SK-N-SH (cell line): ENCODE results near the gene GCNT3. TPM values are rescaled to one million over a fixed set of nuclear protein-coding genes. Genes with fewer than 3 reads are reported as not detected.
"Not testable (repeated sequence)": the region's sequence is repeated elsewhere in the genome, so short reads cannot be mapped to it uniquely, and the experiment has no call there.

ENCODE experiments used
- CTCF ChIA-PET: fragments of 300-600, 350-600 bp; formaldehyde crosslinking; extraction: SDS; loops from one replicate; lab custom pipeline; 2021; lab: Yijun Ruan, JAX
- POLR2A ChIA-PET: fragments of 350-600 bp; sonication (Branson Sonifier 250); formaldehyde crosslinking; extraction: SDS; loops from one replicate; lab custom pipeline; 2020; ENCODE audit warnings: antibody characterized with exemption, inconsistent platforms; lab: Yijun Ruan, JAX
- DNase-seq: peaks from one replicate; pipeline ENCODE4 v3.0.0; 2012
- H2AFZ ChIP-seq: fragments of 200-600 bp; sonication (generic); 2 replicates; pipeline ENCODE4 v1.8.1; 2016; ENCODE audit warnings: antibody characterized with exemption, mild to moderate bottlenecking, low read depth
- H3F3A ChIP-seq: fragments of 200-600 bp; sonication (generic); replicated peaks from 2 replicates; pipeline ENCODE3; 2016; ENCODE audit warnings: antibody characterized with exemption, mild to moderate bottlenecking; ENCODE audit not compliant: insufficient read depth
- H3K27ac ChIP-seq, 2 experiments: fragments of 200-500 bp in 1 of 2; fragments of 200-600 bp in 1 of 2; sonication (Bioruptor generic) in 1 of 2; sonication (generic), shearing (Covaris generic) in 1 of 2; 2 replicates each; pipeline versions ENCODE4 v1.5.1 to v1.6.1; 2014 to 2016; ENCODE audit warnings: low read depth in 2 of 2, inconsistent platforms in 1 of 2, low read length in 1 of 2, mild to moderate bottlenecking in 1 of 2, mixed read lengths in 1 of 2
- H3K27me3 ChIP-seq: fragments of 200-600 bp; sonication (generic), shearing (Covaris generic); 2 replicates; pipeline ENCODE4 v1.6.1; 2016; ENCODE audit warnings: mixed run types; ENCODE audit not compliant: insufficient read depth
- H3K36me3 ChIP-seq, 2 experiments: fragments of 200-500 bp in 1 of 2; fragments of 200-600 bp in 1 of 2; sonication (Bioruptor generic) in 1 of 2; sonication (generic) in 1 of 2; replicated peaks in 1 of 2; 2 replicates each; pipeline versions ENCODE3 to v1.5.1; 2014 to 2016; ENCODE audit warnings: low read length in 1 of 2, mild to moderate bottlenecking in 1 of 2; ENCODE audit not compliant: insufficient read depth in 2 of 2, control insufficient read depth in 1 of 2
- H3K4me1 ChIP-seq, 2 experiments: fragments of 200-500 bp in 1 of 2; fragments of 200-600 bp in 1 of 2; sonication (Bioruptor generic) in 1 of 2; sonication (generic), shearing (Covaris generic) in 1 of 2; 2 replicates each; pipeline versions ENCODE4 v1.5.1 to v1.6.1; 2014 to 2016; ENCODE audit warnings: low read depth in 1 of 2, low read length in 1 of 2, mixed run types in 1 of 2; ENCODE audit not compliant: insufficient read depth in 2 of 2, control insufficient read depth in 1 of 2
- H3K4me2 ChIP-seq: fragments of 200-600 bp; sonication (generic), shearing (Covaris generic); 2 replicates; pipeline ENCODE4 v1.6.1; 2017; ENCODE audit warnings: mixed run types
- H3K4me3 ChIP-seq, 2 experiments: fragments of 200-500 bp in 1 of 2; fragments of 200-600 bp in 1 of 2; sonication (Bioruptor generic) in 1 of 2; sonication (generic), shearing (Covaris generic) in 1 of 2; 2 replicates each; pipeline versions ENCODE4 v1.5.1 to v1.8.1; 2014 to 2016; ENCODE audit warnings: low read depth in 2 of 2, inconsistent platforms in 1 of 2, low read length in 1 of 2, mild to moderate bottlenecking in 1 of 2, mixed read lengths in 1 of 2, moderate library complexity in 1 of 2
- H3K79me2 ChIP-seq: fragments of 200-600 bp; sonication (generic); 2 replicates; pipeline ENCODE4 v1.8.1; 2017; ENCODE audit warnings: mild to moderate bottlenecking; ENCODE audit not compliant: insufficient read depth
- H3K9ac ChIP-seq: fragments of 200-600 bp; sonication (generic); 2 replicates; pipeline ENCODE4 v1.6.1; 2017; ENCODE audit warnings: mixed run types
- H3K9me2 ChIP-seq: fragments of 200-600 bp; sonication (generic); 2 replicates; pipeline ENCODE4 v1.6.1; 2017; ENCODE audit warnings: mixed run types
- H3K9me3 ChIP-seq: fragments of 200-600 bp; sonication (generic); 2 replicates; pipeline ENCODE4 v1.6.1; 2017; ENCODE audit warnings: mixed run types, mild to moderate bottlenecking, moderate library complexity
- H4K20me1 ChIP-seq: fragments of 200-600 bp; sonication (generic); 2 replicates; pipeline ENCODE4 v1.6.1; 2017; ENCODE audit warnings: mild to moderate bottlenecking, mixed run types; ENCODE audit not compliant: insufficient read depth
- ELF1 ChIP-seq: IDR thresholded peaks from 2 replicates; pipeline ENCODE4 v1.4.0; 2012
- EZH2phosphoT487 ChIP-seq: fragments of 200-600 bp; sonication (generic); IDR thresholded peaks from 2 replicates; pipeline ENCODE4 v1.6.1; 2017; ENCODE audit warnings: low read depth, mixed run types, mild to moderate bottlenecking, antibody characterized with exemption, moderate library complexity, borderline replicate concordance
- RFX5 ChIP-seq: IDR thresholded peaks from 2 replicates; pipeline ENCODE4 v1.6.1; 2012; ENCODE audit warnings: mild to moderate bottlenecking, improper control_type of control experiment, low read length
- SMC3 ChIP-seq: IDR thresholded peaks from 2 replicates; pipeline ENCODE4 v1.6.1; 2012; ENCODE audit warnings: low read depth, low read length, improper control_type of control experiment
- TAF1 ChIP-seq: IDR thresholded peaks from 2 replicates; pipeline ENCODE4 v1.6.1; 2012; ENCODE audit warnings: low read depth, mild to moderate bottlenecking, low read length, moderate library complexity, borderline replicate concordance
- WGBS: methylation state at CpG from one replicate; pipeline ENCODE4 v1.1.6; 2017; ENCODE audit warnings: low lambda C conversion rate; 5-methylcytosine and 5-hydroxymethylcytosine counted together
- polyA plus RNA-seq, 3 experiments: library from polyadenylated mRNA; depleted of rRNA; stranded (reverse); fragments of >200 nt; gene quantifications; 2 replicates each; pipeline ENCODE4 v1.2.3, GENCODE V29; 2012
- TF ChIP-seq, protein P1 (sequence below): IDR thresholded peaks from 2 replicates; pipeline ENCODE4 v1.4.0; 2012; ENCODE audit warnings: low read depth

Gene GCNT3
- polyA plus RNA-seq, 1 of the 3 experiments (the other 2 are of a cell fraction): not detected

DNA sequence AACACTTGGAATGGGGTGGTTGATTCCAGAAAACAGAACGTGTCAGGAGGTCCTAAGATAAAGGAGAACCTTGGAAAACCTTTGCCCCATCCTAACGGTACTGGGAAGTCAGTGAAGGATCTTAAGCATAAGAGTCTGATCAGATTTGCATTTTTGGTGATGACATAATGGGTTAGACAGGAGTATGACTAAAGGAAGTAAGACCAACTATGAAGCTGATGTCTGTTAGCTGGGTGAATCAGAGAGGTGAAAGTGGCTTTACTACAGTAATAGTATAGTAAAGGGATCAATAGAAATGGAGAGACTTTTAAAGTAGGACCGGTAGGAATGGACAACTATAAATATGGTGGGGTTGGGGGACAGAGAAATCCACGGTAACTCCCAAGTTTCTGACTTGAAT is 33.2 kb downstream of the GCNT3 start:
- POLR2A ChIA-PET: no interaction called here
- H3K9ac ChIP-seq: no peak overlapping the region
- no peak for TF ChIP-seq SMC3
- TF ChIP-seq, all 33 proteins: peak for 0
- 91% methylated on average over 4 of the region's 4 CpGs for WGBS
- no peaks in the 10 kb centered on the region for H3K9me3 ChIP-seq
- peaks cover 37% of the 10 kb centered on the region for H3K79me2 ChIP-seq
- H3K9me2 ChIP-seq: no peaks in the 10 kb centered on the region
- DNase-seq: no peak
- no peak overlapping the region for H3K27ac ChIP-seq
- no peak overlapping the region for H2AFZ ChIP-seq
- H3K4me3 ChIP-seq: no peak overlapping the region
- H3F3A ChIP-seq: peaks cover 16% of the 10 kb centered on the region
- H4K20me1 ChIP-seq: peaks cover 3% of the 10 kb centered on the region; the same call in 1 of the 2 replicates
- CTCF ChIA-PET: interaction anchor here (0.9 to 1.1 kb wide), 2 partner anchors 9 to 116 kb away, joined by 3 to 4 read pairs; no protein-coding TSS in a partner anchor
- peaks cover 49 to 72% of the 10 kb centered on the region in 2 experiments for H3K36me3 ChIP-seq
- H3K4me1 ChIP-seq: no peaks in the 10 kb centered on the region
- H3K4me2 ChIP-seq: no peak overlapping the region
- H3K27me3 ChIP-seq: no peaks in the 10 kb centered on the region

DNA sequence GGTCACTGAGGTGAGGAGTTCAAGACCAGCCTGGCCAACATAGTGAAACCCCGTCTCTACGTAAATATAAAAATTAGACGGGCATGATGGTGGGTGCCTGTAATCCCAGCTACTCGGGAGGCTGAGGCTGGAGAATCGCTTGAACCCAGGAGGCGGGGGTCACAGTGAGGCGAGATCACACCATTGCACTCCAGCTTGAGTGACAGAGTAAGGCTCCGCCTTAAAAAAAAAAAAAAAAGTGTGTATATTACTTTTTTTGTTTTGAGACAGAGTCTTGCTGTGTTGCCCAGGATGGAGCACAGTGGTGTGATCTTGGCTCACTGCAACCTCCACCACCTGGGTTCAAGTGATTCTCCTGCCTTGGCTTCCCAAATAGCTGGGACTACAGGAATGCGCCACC is 34.2 kb downstream of the GCNT3 start:
- not testable (repeated sequence) for H3K9ac ChIP-seq, H3K27me3 ChIP-seq, H3K4me1 ChIP-seq, H3K27ac ChIP-seq, H3K4me3 ChIP-seq, H3K4me2 ChIP-seq, DNase-seq, H2AFZ ChIP-seq, H3K9me3 ChIP-seq, H3K9me2 ChIP-seq, H4K20me1 ChIP-seq
- POLR2A ChIA-PET: interaction anchor here (0.7 kb wide), 1 partner anchor 287 kb away, joined by 3 read pairs; no protein-coding TSS in a partner anchor
- WGBS: 96% methylated on average over 9 of the region's 9 CpGs
- peaks cover 37% of the 10 kb centered on the region for H3K79me2 ChIP-seq
- CTCF ChIA-PET: interaction anchor here (1.2 kb wide), 1 partner anchor 113 kb away, joined by 6 read pairs; no protein-coding TSS in a partner anchor
- peaks cover 18% of the 10 kb centered on the region for H3F3A ChIP-seq
- H3K36me3 ChIP-seq: peaks cover 50 to 74% of the 10 kb centered on the region in 2 experiments

DNA sequence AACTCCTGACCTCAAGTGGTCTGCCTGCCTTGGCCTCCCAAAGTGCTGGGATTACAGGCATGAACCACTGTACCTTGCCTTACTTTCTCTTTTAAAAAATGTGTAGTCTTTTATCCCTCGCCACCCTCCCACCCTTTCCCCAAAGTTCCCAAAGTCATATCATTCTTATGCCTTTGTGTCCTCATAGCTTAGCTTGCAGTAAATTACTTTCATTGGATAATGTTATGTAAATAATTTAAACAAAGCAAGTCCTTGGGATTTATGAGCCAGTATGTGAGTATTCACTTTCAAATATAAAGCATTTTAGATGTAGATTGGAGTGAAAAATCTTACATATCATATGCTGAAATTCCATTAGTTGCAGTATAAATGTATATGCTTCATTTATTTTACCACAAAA is 34.7 kb downstream of the GCNT3 start:
- WGBS: 100% methylated on average over 1 of the region's 1 CpG
- Histone ChIP-seq H3K36me3 (peaks cover 47 to 74% of the 10 kb centered on the region in 2 experiments), H3K4me3 (no peak overlapping the region), H2AFZ (no peak overlapping the region), H3K27ac (no peak overlapping the region), H3K9me3 (no peaks in the 10 kb centered on the region)
- no peak for DNase-seq
- TF ChIP-seq ELF1: no peak
- no peak for TF ChIP-seq EZH2phosphoT487
- TF ChIP-seq RFX5: no peak
- TF ChIP-seq TAF1: no peak
- TF ChIP-seq, protein P1, sequence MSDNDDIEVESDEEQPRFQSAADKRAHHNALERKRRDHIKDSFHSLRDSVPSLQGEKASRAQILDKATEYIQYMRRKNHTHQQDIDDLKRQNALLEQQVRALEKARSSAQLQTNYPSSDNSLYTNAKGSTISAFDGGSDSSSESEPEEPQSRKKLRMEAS: no peak
- no peak for TF ChIP-seq SMC3
- TF ChIP-seq, all 33 proteins: peak for 0
- peaks cover 3% of the 10 kb centered on the region; the same call in 1 of the 2 replicates for H4K20me1 ChIP-seq
- peaks cover 22% of the 10 kb centered on the region for H3F3A ChIP-seq
- CTCF ChIA-PET: interaction anchor here (1.2 kb wide), 1 partner anchor 113 kb away, joined by 6 read pairs; no protein-coding TSS in a partner anchor
- no peaks in the 10 kb centered on the region for H3K27me3 ChIP-seq
- H3K4me1 ChIP-seq: no peaks in the 10 kb centered on the region
- no peak overlapping the region for H3K9ac ChIP-seq
- no peak overlapping the region for H3K4me2 ChIP-seq
- no peaks in the 10 kb centered on the region for H3K9me2 ChIP-seq
- H3K79me2 ChIP-seq: peaks cover 42% of the 10 kb centered on the region
- POLR2A ChIA-PET: no interaction called here
